ENCODE measurements around the gene ING1. TPM values are rescaled to one million over a fixed set of nuclear protein-coding genes. Genes with fewer than 3 reads are reported as not detected.

ING1 gene
- total and polyA plus RNA-seq, 2 donors (not counting 1 experiment from before 2014, with no cell fraction given): 29.1 to 34.2 TPM

DNA sequence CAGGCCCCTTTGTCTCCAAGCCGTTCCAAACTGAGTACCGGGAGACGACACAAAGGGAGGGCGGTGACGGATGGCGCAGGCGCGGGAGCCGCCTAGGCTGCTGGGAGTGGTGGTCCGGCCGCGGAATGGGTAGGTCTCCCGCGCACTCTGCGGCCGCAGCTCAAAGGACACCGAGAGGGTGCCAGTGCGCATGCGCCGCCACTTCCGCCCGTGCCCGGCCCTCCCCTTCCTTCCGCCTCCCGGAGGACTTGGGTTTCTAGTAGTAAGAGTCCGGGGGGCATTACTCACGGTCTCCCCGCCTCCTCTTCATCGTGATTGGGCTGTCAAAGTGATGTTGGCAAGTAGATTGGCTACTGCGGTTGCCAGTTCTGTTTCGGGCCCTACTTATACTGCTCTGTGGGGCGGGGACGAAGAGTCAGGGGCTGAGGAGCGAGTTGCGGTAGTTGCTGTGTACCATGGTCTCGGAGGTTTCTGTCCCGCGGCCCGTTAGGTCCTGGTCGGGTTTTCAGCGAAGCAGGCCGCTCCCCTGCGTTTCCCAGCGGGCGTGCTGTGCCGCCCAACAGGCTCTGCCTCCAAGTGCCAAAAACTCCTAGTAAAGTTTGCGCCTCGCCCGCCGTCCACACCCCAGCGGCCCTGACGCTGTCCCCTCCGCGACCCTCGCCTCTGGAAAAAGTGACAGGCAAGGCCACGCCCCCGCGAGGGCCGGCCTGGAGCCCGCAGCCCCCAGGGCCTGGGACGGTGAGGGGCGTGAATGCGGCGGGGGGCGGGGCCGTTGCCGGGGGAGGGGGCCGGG, 455 bp upstream of the ING1 start:
- H3K27ac ChIP-seq (ENCODE audit: low read length in 2 of 2): peak overlapping the region; percentile 98 to 99
- WGBS (ENCODE audit: insufficient coverage): 2% methylated on average over 68 of the region's 68 CpGs
- TF ChIP-seq EZH2 (IDR thresholded peaks at IDR 0.05; ENCODE audit: borderline replicate concordance, insufficient read depth, low read depth, low read length, poor library complexity, severe bottlenecking): no peak
- TF ChIP-seq, protein P1, sequence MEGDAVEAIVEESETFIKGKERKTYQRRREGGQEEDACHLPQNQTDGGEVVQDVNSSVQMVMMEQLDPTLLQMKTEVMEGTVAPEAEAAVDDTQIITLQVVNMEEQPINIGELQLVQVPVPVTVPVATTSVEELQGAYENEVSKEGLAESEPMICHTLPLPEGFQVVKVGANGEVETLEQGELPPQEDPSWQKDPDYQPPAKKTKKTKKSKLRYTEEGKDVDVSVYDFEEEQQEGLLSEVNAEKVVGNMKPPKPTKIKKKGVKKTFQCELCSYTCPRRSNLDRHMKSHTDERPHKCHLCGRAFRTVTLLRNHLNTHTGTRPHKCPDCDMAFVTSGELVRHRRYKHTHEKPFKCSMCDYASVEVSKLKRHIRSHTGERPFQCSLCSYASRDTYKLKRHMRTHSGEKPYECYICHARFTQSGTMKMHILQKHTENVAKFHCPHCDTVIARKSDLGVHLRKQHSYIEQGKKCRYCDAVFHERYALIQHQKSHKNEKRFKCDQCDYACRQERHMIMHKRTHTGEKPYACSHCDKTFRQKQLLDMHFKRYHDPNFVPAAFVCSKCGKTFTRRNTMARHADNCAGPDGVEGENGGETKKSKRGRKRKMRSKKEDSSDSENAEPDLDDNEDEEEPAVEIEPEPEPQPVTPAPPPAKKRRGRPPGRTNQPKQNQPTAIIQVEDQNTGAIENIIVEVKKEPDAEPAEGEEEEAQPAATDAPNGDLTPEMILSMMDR (IDR thresholded peaks at IDR 0.05): no peak
- H3K79me2 ChIP-seq (ENCODE audit: control insufficient read depth, insufficient read depth, low read length): peaks cover 44% of the 10 kb centered on the region
- no peaks in the 10 kb centered on the region for H3K9me3 Mint-ChIP-seq (ENCODE audit: insufficient read depth)
- peak overlapping the region; percentile 100 for H3K9ac ChIP-seq (ENCODE audit: low read length)
- intact Hi-C loops (cut with micrococcal nuclease): loop anchor here (1.0 to 10.0 kb wide), 2 partner anchors 242 to 928 kb away; partner anchors contain the start of gene IRS2
- POLR2A ChIA-PET: interaction anchor here (0.6 to 4.0 kb wide), 13 partner anchors 9 to 472 kb away, joined by 3 to 62 read pairs (median 5); partner anchors contain the start of genes ANKRD10, NAXD and RAB20
- H3K9me3 ChIP-seq (ENCODE audit: control extremely low read depth in 1 of 3, control insufficient read depth in 2 of 3, insufficient read depth in 1 of 3, low read length in 2 of 3): no peaks in the 10 kb centered on the region
- peak overlapping the region; percentile 58 to 100 (median 100) for H3K4me3 ChIP-seq (ENCODE audit: control extremely low read depth in 1 of 5, extremely low read depth in 1 of 5, insufficient read depth in 1 of 5, low read depth in 2 of 5, low read length in 4 of 5)
- H4K20me1 ChIP-seq (ENCODE audit: control insufficient read depth, insufficient read depth, low read length, poor library complexity, severe bottlenecking): peaks cover 35% of the 10 kb centered on the region
- peaks cover 28% of the 10 kb centered on the region for H3K4me1 Mint-ChIP-seq
- peak overlapping the region; percentile 96 for H3K27ac Mint-ChIP-seq
- H3K27me3 Mint-ChIP-seq: no peaks in the 10 kb centered on the region
- DNase-seq (peak; percentile 100), ATAC-seq (ENCODE audit: low read depth) (peak; percentile 50)
- no peaks in the 10 kb centered on the region for H3K36me3 ChIP-seq (replicated peaks in 1 of 2; ENCODE audit: control extremely low read depth in 1 of 2, control insufficient read depth in 1 of 2, extremely low read depth in 1 of 2, insufficient read depth in 2 of 2, low read length in 1 of 2)
- H3K27me3 ChIP-seq (replicated peaks in 1 of 4; ENCODE audit: control extremely low read depth in 1 of 4, control insufficient read depth in 3 of 4, insufficient read depth in 4 of 4, low read length in 3 of 4): no peaks in the 10 kb centered on the region
- H2AFZ ChIP-seq (ENCODE audit: insufficient read depth, low read depth, low read length, poor library complexity, severe bottlenecking): peak overlapping the region; percentile 92
- H3K4me3 Mint-ChIP-seq: peak overlapping the region; percentile 98
- H3K4me2 ChIP-seq (replicated peaks; ENCODE audit: low read depth, low read length, poor library complexity, severe bottlenecking): peak overlapping the region; percentile 92
- CTCF ChIA-PET: interaction anchor here (1.1 to 2.6 kb wide), 6 partner anchors 30 to 208 kb away, joined by 3 to 18 read pairs (median 4); no protein-coding TSS in a partner anchor
- H3K4me1 ChIP-seq (ENCODE audit: control insufficient read depth in 2 of 2, insufficient read depth in 2 of 2, low read length in 2 of 2): peaks cover 27 to 28% of the 10 kb centered on the region in 2 donors

Data from B cell (primary cell).